ENCODE measurements around the gene CAMTA1.

CAMTA1 gene

DNA sequence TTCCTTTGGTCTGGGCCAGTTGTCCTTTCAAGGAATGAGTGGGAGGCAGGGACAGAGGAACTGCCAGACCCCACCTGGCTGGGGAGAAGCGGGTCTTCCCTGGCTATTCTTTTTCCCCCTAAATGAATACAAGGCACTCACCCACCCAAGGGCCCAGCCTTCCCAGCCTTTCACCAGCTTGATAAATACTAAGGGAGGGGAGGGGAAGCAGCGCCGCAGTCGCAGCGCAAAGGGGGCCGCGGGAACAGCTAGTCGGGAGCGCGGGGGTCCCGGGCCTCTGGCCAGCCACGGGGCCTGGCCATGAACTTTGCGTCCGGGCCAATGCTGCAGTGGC, 894.6 kb downstream of the CAMTA1 start:
- peak overlapping the region; percentile 51 for H3K4me3 ChIP-seq (ENCODE audit: low read depth, low read length)
- TF ChIP-seq, protein P1, sequence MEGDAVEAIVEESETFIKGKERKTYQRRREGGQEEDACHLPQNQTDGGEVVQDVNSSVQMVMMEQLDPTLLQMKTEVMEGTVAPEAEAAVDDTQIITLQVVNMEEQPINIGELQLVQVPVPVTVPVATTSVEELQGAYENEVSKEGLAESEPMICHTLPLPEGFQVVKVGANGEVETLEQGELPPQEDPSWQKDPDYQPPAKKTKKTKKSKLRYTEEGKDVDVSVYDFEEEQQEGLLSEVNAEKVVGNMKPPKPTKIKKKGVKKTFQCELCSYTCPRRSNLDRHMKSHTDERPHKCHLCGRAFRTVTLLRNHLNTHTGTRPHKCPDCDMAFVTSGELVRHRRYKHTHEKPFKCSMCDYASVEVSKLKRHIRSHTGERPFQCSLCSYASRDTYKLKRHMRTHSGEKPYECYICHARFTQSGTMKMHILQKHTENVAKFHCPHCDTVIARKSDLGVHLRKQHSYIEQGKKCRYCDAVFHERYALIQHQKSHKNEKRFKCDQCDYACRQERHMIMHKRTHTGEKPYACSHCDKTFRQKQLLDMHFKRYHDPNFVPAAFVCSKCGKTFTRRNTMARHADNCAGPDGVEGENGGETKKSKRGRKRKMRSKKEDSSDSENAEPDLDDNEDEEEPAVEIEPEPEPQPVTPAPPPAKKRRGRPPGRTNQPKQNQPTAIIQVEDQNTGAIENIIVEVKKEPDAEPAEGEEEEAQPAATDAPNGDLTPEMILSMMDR (IDR thresholded peaks at IDR 0.05; ENCODE audit: low read depth, low read length, missing control alignments) = no peak
- no peak for DNase-seq (ENCODE audit: low read depth)

DNA sequence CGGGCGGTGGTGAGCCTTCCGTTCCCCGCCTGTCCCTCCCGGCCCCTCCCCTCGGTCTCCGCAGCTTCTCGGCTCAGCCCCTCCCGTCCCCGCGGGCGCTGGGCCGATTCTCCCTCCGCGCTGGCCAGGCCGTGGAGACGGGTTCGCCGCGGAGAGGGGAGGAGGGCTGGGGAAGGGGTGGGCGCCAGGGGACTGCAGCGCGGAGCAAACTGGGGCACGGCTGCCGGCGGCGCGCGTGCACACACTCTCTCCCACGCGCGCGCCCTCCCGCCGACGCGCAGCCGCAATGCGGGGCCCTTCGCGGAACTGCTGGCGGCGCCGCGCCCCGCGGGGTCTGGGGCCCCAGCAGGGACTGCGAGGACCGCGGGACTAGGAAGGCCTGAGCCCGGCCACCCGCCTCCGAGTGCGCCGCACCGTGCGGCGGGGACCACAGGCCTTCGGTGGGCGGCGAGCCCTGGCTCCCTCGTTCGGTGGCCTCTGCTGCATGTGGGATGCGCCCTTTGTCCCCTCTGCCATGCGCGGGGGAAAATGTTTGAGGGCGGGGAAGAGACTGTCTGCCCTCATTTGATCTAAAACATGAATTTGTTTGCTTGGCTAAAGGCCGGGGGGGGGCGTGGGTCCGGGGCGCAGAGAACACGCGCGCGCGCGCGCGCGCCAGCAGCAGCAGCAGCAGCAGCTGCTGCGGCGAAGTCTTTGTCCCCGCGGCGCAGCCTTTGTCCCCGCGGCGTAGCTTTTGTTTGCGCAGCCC, 895.1 kb downstream of the CAMTA1 start:
- H3K4me3 ChIP-seq (ENCODE audit: low read depth, low read length) = peak overlapping the region; percentile 51
- TF ChIP-seq, protein P1 (IDR thresholded peaks at IDR 0.05; ENCODE audit: low read depth, low read length, missing control alignments) = no peak
- no peak for DNase-seq (ENCODE audit: low read depth)

DNA sequence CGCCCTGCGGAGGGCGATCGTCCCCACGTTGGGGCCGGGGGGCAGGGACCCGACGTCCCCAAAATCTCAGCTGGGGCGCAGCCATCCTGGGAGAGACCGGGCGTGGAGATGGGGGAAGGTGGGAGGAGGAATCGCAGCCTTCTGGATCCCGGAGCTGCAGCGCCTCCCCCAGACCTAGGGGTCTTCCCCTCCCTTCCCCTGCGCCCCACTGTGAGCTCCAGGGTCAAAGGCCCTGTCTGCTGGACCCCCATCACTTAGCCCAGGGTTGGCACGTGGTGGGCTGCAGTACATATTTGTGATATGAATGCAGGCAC, 895.7 kb downstream of the CAMTA1 start:
- H3K4me3 ChIP-seq (ENCODE audit: low read depth, low read length) = peak overlapping the region; percentile 51
- DNase-seq (ENCODE audit: low read depth) = no peak
- TF ChIP-seq, protein P1 (IDR thresholded peaks at IDR 0.05; ENCODE audit: low read depth, low read length, missing control alignments) = no peak

DNA sequence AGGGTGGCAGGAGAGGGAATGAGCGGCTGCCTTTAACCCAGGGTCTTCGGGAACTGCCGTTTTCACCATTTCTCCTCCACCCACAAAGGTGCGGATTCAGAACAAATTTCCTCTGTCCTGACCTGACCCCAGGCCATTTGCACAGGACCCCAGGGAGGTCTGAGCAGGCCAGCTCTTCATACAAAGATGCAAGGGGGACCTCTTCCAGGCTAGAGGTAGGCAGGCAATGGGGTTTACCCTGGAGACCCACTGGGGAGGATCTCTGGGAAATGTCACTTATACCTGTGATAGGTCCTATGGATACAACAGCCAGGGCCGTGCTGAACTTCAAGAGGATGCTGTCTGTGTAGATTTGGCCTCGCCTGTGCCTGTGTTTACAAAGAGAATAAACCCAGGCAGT, 896.1 kb downstream of the CAMTA1 start:
- TF ChIP-seq, protein P1 (IDR thresholded peaks at IDR 0.05; ENCODE audit: low read depth, low read length, missing control alignments) = no peak
- no peak overlapping the region for H3K4me3 ChIP-seq (ENCODE audit: low read depth, low read length)
- DNase-seq (ENCODE audit: low read depth) = no peak

DNA sequence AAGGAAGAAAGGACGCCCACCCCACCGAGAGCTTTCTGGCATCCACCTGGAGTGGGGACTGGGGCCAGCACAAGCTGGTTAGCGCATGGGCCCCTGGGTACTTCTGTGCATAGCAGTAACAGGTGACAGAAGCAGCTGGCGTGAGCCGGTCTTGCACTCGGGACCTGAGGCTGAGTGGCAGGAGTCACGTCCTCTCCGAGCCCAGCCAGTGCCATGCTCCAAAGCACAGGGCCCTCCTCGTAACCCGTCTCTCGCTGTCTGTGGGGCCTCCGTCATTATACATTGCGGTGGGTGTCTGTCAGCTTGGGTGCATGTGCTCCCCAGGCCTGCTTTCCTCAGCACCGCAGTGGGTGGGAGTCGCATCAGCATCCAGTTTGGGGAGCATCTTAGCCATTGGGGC, 898.3 kb downstream of the CAMTA1 start:
- no peak overlapping the region for H3K4me3 ChIP-seq (ENCODE audit: low read depth, low read length)
- TF ChIP-seq, protein P1 (IDR thresholded peaks at IDR 0.05; ENCODE audit: low read depth, low read length, missing control alignments) = no peak
- no peak for DNase-seq (ENCODE audit: low read depth)

DNA sequence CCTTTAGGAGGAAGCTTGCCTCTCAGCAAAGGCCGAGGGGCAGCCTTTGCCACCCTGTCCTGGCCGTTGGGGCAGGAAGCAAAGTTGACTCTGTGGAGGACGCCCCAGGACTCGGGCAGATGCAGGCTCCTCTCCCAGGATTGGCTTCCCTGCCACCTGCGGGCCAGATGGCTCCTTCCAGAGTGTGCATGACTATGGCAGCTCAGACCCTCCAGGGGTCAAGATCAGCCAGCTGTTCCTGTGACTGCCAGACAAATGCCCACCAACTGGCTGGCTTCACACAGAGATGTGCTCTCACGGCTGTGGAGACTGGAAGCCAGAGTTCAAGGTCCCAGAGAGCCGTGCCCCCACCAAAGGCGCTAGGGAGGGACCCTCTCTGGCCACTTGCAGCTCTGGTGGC, 898.9 kb downstream of the CAMTA1 start:
- H3K4me3 ChIP-seq (ENCODE audit: low read depth, low read length) = no peak overlapping the region
- TF ChIP-seq, protein P1 (IDR thresholded peaks at IDR 0.05; ENCODE audit: low read depth, low read length, missing control alignments) = no peak
- DNase-seq (ENCODE audit: low read depth) = no peak

Measured in GM12864 (cell line).